DMS79 (cell line): ENCODE measurements around the gene F12.
A peak's percentile ranks its signal among the peaks of the same experiment; 100 is the strongest.
"Not testable (repeated sequence)": the region's sequence is repeated elsewhere in the genome, so short reads cannot be mapped to it uniquely, and the experiment has no call there.

ENCODE experiments used
- DNase-seq: peaks from one replicate; lab custom pipeline; 2025; lab: John Stamatoyannopoulos, UW

F12 gene

GRCh38 chr5:177368869-177369644, 40.3 kb downstream of the F12 start:
- DNase-seq, result no peak

- DNase-seq, result no peak
These were observed 41.1 kb downstream of the F12 start for GRCh38 chr5:177367981-177368868.

- DNase-seq, result no peak
These were observed 42.0 kb downstream of the F12 start for GRCh38 chr5:177367323-177367848.

- DNase-seq, result no peak
These were observed 42.6 kb downstream of the F12 start for GRCh38 chr5:177366528-177367322.

- DNase-seq, result no peak
These were observed 43.4 kb downstream of the F12 start for GRCh38 chr5:177365845-177366527.

GRCh38 chr5:177364159-177364962, 45.0 kb downstream of the F12 start:
- DNase-seq, result no peak

GRCh38 chr5:177363565-177363964, 45.8 kb downstream of the F12 start:
- DNase-seq, result no peak

GRCh38 chr5:177362610-177363507, 46.5 kb downstream of the F12 start:
- DNase-seq, result peak; percentile 51

- DNase-seq, result no peak
These were observed 47.1 kb downstream of the F12 start for GRCh38 chr5:177362292-177362609.

GRCh38 chr5:177361418-177362291, 47.7 kb downstream of the F12 start:
- no peak for DNase-seq

GRCh38 chr5:177360740-177361139, 48.6 kb downstream of the F12 start:
- not testable (repeated sequence) for DNase-seq

GRCh38 chr5:177359860-177360259, 49.5 kb downstream of the F12 start:
- DNase-seq, result no peak

- no peak for DNase-seq
These were observed 49.9 kb downstream of the F12 start for GRCh38 chr5:177359451-177359851.

- DNase-seq, result no peak
These were observed 51.0 kb downstream of the F12 start for GRCh38 chr5:177358370-177358819.

- peak; percentile 13 for DNase-seq
These were observed 51.7 kb downstream of the F12 start, which contains the start of gene RGS14 for GRCh38 chr5:177357459-177358351. TSS of gene RGS14 (plus strand) at chr5:177357924. CDS start at chr5:177358025, 101 bp downstream.

- DNase-seq, result no peak
These were observed 52.3 kb downstream of the F12 start for GRCh38 chr5:177357146-177357458.

- no peak for DNase-seq
These were observed 52.6 kb downstream of the F12 start for GRCh38 chr5:177356746-177357145.

- DNase-seq, result no peak
These were observed 53.5 kb downstream of the F12 start for GRCh38 chr5:177355868-177356168.
